Measurements from ENCODE around the gene ADAMTSL5.
"Not testable (repeated sequence)": the region's sequence is repeated elsewhere in the genome, so short reads cannot be mapped to it uniquely, and the experiment has no call there.

Gene ADAMTSL5

GRCh38 chr19:1528596-1529429 is 16.0 kb upstream of the ADAMTSL5 start:
- FAIRE-seq: no peak

GRCh38 chr19:1527650-1528309 is 15.0 kb upstream of the ADAMTSL5 start:
- no peak for FAIRE-seq

- no peak for FAIRE-seq
These were observed 14.3 kb upstream of the ADAMTSL5 start for GRCh38 chr19:1526979-1527649.

DNA sequence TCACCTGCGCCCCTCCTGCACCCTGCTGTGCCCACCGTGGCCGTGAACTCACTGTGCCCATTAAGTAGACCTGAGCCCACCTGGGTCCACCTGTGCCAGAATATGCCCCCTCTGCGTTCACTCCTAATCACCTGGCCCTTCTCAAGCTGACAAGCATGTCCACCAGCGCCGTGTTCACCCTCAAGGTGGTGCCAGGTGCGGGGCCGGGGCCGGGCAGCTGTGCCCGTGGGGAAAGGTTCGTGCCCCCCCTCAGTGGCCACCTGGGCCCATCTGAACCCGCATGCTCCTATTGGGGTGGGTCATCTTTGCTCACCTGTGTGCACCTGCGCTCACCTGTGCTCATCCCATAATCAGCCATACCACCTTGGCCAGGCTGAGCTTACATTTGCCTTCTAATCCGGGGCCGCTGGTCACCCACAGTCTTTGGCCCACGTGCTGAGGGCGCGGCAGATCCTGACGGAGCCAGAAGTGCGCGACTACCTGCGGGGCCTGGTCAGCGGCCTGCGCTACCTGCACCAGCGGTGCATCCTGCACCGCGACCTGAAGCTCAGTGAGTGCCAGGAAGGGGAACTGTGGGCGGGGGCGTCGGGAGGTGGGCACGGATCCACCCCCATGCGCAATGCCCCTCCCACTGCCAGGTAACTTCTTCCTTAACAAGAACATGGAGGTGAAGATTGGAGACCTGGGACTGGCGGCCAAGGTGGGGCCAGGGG is 13.4 kb upstream of the ADAMTSL5 start:
- no peak for FAIRE-seq

GRCh38 chr19:1525343-1525742 is 12.5 kb upstream of the ADAMTSL5 start:
- FAIRE-seq: no peak

DNA sequence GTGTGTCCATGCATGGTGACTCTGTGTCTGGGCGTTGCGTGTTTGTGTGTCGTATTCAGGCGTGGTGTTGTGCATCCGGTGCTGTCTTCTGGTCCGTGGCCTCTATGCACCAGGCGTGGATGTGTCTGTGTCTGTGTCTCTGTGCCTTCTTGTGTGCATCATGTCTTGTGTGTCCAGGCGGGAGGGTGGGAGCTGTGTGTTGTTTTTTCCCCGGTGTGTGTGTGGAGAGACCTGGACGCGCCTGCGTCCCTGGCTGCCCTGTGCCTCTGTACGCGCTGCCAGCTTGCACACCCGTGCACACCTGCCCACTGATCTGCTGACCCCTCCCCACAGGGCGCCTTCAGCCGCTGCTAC is 12.1 kb upstream of the ADAMTSL5 start:
- FAIRE-seq: no peak

GRCh38 chr19:1524287-1524971 is 11.6 kb upstream of the ADAMTSL5 start:
- no peak for FAIRE-seq

DNA sequence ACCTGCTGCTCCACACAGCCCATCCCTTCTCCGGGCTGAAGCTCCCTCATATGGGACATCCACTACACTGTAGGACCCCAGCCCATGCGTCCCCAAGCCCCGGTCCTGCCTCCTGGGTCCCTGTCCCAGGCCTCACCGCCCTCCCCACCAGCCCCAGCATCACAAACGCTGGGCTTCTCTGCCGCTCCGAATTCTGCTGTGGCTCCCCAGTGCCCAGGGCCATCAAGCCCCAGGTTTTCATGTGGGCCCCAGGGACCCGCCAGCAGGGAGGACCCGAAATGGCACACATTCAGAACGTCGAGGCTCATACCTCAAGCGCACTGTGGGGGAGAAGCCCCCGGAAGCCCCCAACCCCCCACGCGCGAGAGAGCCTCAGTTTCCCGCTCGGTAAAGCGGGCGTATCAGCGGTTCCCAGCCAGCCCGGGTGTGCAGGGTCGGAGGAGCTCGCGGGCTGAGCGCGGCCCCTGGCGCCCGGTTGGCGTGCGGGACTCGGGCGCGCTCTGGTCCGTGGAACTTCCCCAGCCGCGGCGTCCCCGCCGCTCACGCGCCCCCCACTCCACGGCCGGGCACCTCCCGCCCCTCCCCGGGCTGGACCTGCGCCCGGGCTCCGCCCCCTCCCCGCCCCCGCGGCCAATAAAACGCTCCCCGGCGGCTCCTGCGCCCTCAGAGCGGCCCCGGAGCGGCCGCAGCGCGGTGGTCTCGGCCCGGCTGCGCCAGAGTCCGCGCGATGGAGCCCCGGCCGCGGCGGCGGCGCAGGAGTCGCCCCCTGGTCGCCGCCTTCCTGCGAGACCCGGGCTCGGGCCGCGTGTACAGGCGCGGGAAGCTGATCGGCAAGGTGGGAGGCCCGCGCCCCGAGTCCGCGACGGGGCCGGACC is 10.8 kb upstream of the ADAMTSL5 start, which contains the start of gene PLK5:
Gene PLK5 (plus strand): TSS at position 666 of the 875 bp plus-strand sequence. CDS start 2,920 bp downstream, outside the sequence.
- FAIRE-seq: no peak

GRCh38 chr19:1522838-1523237 is 10.0 kb upstream of the ADAMTSL5 start:
- FAIRE-seq: no peak

DNA sequence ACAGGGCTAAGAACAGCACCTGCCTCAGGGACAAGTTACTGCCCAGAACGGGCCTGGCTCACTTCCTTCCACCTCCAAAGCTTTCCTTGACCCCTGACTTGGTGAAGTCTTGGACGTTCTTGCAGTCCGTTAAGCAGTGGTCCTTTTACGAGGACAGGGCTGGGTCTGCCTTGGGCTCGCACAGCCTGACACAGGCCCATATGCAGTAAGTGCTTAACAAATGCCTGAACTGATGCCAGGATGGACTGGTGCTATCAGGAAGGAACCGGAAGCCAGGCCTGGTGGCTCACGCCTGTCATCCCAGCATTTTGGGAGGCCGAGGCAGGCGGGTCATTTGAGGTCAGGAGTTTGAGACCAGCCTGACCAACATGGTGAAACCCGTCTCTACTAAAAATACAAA is 9.2 kb upstream of the ADAMTSL5 start:
- no peak for FAIRE-seq

DNA sequence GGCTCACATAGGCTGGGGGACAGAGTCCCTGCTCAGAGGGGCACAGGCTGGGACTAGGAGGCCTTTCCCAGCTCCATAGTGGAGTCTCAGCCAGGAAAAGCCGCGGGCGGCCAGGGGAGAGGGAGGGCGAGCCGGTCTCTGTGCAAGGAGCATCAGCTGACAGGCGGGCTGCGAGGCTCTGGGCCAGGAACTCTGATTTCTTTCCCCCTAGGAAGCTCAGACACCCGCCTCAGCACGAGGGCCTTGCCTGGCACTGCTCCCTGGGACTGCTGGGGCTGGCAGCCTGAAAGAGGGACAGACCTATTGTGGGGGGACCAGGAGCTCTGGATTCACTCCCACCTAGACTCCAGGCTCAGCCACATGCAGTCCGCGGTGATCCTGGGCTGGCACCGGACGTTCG is 8.8 kb upstream of the ADAMTSL5 start:
- FAIRE-seq: no peak

- FAIRE-seq: no peak
These were observed 7.5 kb upstream of the ADAMTSL5 start for GRCh38 chr19:1520203-1520780.

DNA sequence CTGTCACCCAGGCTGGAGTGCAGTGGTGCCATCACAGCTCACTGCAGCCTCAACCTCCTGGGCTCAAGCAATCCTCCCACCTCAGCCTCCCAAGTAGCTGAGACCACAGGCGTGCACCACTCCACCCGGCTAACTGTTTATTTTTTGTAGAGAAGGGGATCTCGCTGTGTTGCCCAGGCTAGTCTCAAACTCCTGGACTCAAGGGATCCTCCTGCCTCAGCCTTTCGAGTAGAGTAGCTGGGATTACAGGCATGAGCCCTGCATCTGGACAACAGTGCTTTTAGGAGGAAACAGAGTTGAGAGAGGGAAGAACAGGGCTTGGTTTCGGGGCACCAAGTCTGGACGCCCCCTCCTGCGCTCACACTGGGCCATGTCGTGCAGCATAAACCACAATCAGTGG is 7.0 kb upstream of the ADAMTSL5 start:
- FAIRE-seq: not testable (repeated sequence)

DNA sequence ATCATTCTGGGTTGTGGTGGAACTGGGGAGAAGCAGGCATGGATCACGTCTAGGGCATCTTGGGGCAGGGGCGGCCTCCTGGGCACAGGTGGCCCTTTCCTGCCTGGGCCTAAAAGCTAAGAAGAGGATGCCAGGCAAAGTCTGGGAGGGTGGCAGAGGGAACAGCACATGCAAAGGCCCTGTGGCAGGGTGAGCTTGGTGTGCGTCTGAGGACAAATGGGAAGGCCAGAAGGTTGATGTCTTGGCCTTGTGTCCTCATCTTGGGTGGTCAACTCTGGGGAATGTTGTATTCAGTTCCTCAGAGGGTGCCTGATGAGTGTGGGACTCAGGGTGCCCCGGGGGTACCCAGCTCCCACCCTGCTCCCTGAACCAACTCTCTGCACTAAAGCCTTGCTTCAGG is 5.7 kb upstream of the ADAMTSL5 start:
- FAIRE-seq: no peak

GRCh38 chr19:1516395-1516753 is 3.6 kb upstream of the ADAMTSL5 start:
- no peak for FAIRE-seq

DNA sequence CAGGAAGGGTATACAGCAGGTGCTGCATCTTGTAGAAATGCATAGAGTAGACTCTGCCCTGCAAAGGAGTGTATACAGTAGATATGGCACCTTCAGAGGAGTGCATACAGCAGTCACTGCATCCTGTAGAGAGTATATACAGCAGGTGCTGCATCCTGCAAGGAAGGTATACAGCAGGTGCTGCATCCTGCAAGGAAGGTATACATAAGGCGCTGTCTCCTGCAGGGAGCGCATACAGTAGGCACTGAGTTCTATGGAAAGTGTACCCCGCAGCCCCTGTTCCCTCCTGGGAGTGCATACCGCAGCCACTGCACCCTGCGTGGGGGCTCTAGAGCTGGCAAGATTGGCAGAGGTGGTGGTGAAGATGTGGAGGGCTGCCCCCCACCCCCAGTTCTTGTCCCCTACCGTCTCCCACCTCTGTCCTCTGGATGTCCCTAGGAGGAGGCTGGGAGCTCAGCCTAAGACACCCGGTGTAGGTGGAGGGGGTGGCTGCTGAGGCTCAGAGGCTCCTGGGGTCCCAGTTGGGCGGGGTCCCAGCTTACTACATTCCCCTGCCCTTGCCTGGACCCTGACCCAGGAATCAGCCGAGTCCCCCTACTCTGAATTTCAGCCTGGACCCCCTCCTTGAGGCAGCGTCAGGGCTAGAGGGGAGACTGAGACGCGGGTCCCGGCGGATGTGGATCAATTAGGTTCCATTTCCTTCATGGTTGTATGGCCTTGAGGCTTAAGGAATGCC is 2.3 kb upstream of the ADAMTSL5 start:
- FAIRE-seq: no peak

- FAIRE-seq: no peak
These were observed 1.5 kb upstream of the ADAMTSL5 start for GRCh38 chr19:1514295-1514661.

DNA sequence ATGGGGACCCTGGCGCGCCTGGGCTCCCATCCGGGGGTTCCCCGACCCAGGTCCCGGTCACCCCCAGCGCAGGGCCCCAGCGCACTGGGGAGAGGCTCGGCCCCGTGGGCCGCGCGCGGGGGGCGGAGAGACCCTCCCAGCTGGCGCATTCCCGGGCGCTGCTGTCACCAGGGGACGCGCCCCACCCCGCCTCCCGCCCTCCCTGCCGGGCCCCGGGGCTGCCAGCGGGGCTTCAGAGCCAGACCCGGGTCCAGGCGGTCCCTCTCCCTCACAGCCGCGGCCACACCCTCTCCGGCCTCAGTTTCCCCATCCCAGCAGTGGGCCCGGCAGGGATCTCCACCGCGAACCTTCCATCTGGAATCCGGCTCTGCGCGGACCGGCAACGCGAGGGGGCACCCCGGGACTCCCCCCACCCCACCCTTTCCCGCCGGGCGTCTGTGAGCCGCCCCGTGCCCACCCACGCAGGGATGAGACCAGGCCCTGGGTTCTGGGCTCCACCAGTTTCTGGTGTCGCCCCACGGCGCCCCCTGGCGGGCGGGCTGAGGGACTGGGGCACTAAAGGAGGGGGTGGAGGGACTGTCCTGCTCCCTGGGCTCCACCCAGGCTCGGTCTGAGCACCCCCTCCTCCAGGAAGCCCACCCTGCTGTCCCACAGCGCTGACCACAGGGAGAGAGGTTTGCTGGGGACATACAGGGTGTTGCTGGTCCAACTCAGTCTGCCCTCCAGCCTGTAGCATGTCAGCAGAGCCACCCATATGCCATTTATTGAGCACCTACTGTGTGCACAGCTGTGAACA is 878 bp upstream of the ADAMTSL5 start:
- FAIRE-seq: no peak

Measured in A204.1 (cell line).